Tibial nerve (tissue), 3 donors: ENCODE measurements around the gene GLYATL3.

Source experiments
- CTCF ChIP-seq, 5 experiments: fragments of 200-600 bp in 3 of 5; fragments of 450-650 bp in 2 of 5; sonication (generic) in 3 of 5; IDR thresholded peaks; one replicate each; pipeline ENCODE4 v1.5.1; 2016 to 2019; ENCODE audit warnings: antibody characterized with exemption in 5 of 5, mild to moderate bottlenecking in 3 of 5, moderate library complexity in 2 of 5
- POLR2A ChIP-seq, 2 donors: fragments of 450-650 bp; IDR thresholded peaks; one replicate each; pipeline ENCODE4 v1.6.1; 2017; ENCODE audit warnings: antibody characterized with exemption in 2 of 2, mild to moderate bottlenecking in 2 of 2, moderate library complexity in 2 of 2

DNA sequence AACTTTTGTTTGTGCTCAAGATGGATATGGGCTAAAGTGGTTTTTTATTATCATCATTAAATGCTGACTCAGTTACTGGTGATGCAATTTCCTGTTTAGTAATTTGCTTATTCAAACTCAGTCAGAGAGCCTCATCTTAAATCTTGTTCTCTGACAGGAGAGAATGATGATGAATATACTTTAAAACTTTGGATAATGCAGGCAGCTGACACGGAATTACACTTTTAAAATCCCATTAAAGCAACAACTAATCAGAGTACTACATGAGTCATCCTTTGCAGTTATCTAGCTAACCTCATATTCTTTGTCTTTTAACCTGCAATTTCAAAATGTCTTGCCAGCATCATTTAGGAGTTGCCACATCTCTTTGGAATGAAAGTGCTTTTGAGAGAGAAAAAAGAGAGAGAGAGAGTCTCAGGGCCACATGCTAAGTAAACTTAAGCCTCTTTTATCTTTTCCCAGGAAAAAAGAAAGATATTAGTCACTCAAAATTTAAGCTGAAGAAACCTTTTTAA, 41.5 kb downstream of the GLYATL3 start:
- no peak for TF ChIP-seq CTCF (IDR thresholded peaks at IDR 0.05)
- no peak for TF ChIP-seq POLR2A (IDR thresholded peaks at IDR 0.05)
